Cardiac septum (tissue), 1 donor: Measurements from ENCODE around the gene CAB39. TPM values are rescaled to one million over a fixed set of nuclear protein-coding genes. Genes with fewer than 3 reads are reported as not detected.

Experiments
- DNase-seq: peaks from one replicate; pipeline ENCODE4 v3.0.0-alpha.2; 2020; ENCODE audit warnings: low spot score
- intact Hi-C: fragments of 100-400 bp; cut with DNase I; formaldehyde crosslinking; loops from one replicate; pipeline ENCODE4 v1.14.0; 2022
- total RNA-seq: library from RNA; stranded (reverse); fragmentation: NEBNext Ultra II Directional; extraction: Animal tissue kit (Norgen Biotek cat#: 25700); gene quantifications from one replicate; pipeline ENCODE4 v1.2.1, GENCODE V29; 2021
- donor health status: DM: no; HTN: no; CAD: no.

CAB39 gene
- total RNA-seq, 1 donor from 2014 or later, result 75.1 TPM

GRCh38 chr2:230865766-230866755, 153.4 kb downstream of the CAB39 start:
- DNase-seq, result no peak

GRCh38 chr2:230866756-230867523, 154.3 kb downstream of the CAB39 start:
- intact Hi-C loops, result no loop called here
- no peak for DNase-seq

More at GRCh38 chr2:230865766-230866755, 153.4 kb downstream of the CAB39 start:
- intact Hi-C loops, result no loop called here

- intact Hi-C loops, result no loop called here
- DNase-seq, result no peak
Observed at GRCh38 chr2:230868161-230868946, 155.7 kb downstream of the CAB39 start.

GRCh38 chr2:230868947-230869913, 156.6 kb downstream of the CAB39 start:
- intact Hi-C loops, result no loop called here
- DNase-seq, result no peak

- DNase-seq, result peak; percentile 74
- intact Hi-C loops, result no loop called here
Observed at GRCh38 chr2:230869914-230870543, 157.4 kb downstream of the CAB39 start.

Other genes starting within 250 kb of the CAB39 start
- gene ITM2C, start 152.1 kb downstream of the CAB39 start, total RNA-seq, result 18.4 TPM
- not detected for gene GPR55, start 212.4 kb downstream of the CAB39 start, total RNA-seq